ENCODE results near the gene RFX4.

Gene RFX4

DNA sequence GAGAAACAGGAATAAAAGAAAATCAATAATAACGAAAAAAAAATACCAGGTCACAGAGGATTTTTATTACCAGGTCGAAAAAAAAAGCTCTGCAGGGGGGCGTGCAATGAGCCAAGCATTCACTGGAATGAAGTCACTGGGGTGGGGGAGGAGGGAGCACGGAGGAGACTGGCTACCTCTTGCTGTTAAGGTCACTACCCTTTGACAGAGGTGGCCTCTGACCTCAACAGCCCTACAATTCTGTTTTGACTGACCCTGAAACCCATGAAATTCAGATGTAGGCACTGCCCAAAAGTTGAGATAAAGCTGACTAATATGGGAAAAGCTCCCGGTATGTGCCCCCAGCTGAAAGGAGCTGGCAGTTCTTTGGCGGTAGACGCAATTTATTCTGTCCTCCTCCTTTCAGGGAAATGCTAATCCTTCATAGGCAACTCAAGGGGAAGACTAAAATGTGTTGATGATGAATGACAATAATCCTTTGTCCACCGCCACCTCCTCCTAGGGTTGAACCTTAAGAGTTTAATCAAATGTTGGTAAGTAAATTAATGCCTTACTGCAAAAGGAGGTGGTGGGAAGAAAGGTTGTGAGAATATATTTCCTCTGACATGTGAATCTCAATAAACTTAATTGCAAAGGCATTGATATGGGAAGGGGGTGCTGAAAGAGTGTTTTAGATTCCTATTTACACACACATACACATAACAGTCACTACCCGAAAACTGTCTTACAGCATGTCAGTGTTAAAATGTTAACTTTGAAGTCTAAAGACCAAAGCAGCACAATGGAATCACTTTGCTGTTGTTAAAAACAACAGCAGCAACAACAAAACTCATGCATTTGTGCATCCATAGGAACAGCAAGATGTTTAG is 185.4 kb downstream of the RFX4 start:
- no peak for DNase-seq

DNA sequence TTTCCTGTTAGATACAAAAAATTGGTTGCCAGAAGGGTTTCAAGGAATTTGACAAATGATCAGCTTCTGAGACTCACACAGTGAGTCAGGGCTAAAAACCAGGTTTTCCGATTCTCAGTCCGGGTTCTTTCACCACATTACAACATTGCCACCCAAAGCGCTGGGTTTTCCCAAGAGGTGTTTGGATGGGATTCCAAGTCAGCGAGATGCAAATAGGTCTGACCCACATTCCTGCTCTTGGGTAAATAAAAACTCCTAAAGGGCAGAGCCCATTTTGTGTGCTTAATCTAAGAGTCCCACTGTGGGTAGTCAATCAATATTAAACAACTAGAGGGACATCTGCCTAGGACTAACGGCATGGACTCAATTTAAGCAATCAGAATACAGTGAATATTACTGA is 186.3 kb downstream of the RFX4 start:
- no peak for DNase-seq

DNA sequence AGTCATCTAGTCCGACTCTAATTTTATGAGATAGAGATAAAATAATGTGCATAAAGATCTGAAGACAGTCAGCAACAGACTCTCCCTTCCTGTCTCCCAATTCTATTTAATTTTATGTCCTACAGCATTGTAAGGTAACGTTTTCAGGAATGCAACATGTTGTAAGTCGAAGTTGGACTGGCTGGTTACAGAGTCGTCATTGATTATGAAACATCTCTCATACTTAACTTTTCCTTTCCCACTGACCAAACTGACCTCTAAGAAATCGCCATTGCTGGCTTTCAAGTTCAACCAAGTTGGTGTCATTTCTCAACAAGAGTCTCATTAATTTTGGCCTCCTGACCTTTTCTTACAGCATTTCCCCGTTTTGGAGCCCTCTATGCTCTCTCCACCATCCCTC is 186.7 kb downstream of the RFX4 start:
- no peak for DNase-seq

DNA sequence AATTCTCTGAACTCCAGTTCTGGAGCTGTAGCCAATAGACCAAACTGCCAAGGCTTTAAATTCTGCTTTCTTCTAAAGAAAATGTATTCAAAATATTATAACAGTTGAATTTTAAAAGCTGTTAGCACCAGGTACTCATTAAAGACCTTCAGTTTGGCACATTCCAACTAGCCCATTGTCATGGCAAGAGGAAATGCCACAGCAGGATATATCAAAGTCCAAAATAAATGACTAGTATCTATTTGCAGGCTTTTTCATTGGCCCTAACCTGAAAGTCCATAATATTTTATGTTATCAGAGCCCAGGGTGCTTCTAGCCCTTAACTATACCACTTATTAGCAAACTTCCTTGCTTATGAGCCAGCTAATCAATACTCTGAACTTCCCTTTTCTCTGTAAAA is 188.6 kb downstream of the RFX4 start:
- DNase-seq = no peak

DNA sequence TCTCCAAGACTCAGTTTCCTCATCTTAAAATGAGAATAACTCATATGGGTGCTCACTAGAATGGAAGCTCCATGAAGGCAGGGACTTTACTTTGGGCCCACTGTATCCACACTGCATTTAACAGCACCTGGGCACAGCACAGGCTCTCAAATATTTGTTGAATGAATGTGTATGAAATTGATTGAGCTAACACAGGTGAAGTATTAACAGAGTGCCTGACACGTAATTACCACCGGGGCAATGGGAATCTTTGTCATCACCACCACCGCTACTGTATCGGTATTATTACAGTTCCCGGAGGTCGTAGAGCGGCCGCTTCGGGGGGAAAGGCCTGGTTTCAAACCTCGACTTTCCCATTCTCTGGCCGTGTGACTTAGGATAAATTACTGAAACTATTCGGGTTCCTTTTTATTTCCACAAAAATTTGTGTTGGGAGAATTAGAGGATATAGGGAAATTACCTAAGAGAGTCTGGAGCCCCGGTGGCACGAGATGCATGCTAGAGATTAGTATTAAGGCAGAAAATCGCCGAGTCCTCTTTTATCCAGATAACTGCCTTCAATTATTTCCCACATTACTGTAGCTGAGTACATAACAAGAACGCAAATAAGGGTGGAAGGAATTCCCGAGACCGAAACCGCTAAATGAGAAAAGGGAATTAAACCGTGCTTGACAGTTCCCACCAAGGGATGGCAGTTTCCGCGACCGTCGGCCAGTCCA is 190.6 kb downstream of the RFX4 start:
- no peak for DNase-seq

DNA sequence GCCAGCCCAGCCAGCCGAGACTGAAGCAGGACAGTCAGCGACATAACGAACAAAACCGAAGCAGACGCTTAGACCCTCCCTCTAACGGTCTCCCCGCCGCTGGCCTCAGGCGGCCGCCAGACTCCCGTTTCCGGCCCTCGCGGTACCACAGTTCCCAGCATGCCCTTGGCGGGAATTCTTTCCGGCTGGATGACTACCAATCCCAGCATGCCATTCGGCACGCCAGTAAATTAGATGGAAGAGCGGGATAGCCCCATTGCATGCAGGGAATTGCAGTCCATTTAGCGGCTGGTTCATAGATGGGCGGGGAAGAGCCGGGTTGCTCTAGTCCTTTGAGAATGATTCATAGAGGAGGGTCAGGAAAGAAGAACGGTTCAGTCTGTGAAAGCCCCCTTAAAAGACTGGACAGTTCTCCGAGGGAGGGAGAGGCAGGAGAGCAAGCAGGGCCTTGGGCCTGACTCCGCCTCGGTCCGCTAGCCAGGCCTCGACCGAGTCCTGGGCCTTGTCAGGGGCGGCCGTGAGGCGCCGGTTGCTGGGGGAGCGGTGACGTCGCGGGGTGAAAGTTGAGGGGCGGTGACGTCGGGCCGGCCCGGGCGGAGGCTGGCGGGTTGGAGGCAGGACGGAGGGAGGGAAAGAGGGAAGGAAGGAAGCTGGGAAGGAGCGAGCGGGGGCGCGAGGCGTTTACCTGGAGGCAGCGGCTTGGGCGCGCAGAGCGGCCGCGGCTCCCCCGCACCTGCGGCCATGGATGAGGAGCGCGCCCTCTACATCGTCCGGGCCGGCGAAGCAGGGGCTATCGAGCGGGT is 191.4 kb downstream of the RFX4 start, which contains the start of gene RIC8B:
Gene RIC8B, plus strand, starts transcription at position 678 of the 803 bp plus-strand sequence. Its CDS starts 64 bp downstream, at position 742.
- DNase-seq = peak; percentile 94 to 99

DNA sequence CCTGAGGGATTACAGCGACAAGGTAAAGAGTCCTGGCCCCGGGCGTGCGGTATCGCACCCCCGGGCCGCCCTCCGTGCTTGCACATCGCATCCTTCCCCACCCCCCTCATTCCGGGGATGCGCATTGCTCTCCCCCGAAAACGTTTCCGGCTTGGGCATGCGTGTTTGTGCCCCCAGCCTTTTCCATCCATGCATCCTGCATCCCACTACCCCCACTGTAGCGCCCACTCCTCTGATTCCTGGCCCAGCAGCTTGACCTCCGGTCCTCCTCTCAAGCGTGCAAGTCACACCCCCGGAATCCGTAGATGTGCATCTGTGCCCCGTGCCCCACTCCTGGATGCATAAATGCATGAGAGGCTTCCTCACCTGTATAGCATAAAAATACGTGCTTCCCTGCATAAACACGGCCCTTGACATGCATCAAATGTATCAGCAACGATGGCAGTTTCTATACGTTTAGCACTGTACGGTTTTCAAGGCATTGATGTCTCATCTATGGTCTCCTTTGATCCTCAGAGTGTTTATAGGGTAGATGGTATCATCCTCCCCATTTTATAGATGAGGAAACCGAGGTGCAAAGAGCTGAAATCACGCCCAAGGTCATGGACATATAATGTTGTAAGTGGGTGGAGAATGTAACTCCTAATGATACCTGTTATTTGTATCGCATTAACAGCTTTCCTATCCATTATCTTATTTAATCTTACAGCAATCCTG is 192.2 kb downstream of the RFX4 start:
- DNase-seq = no peak

DNA sequence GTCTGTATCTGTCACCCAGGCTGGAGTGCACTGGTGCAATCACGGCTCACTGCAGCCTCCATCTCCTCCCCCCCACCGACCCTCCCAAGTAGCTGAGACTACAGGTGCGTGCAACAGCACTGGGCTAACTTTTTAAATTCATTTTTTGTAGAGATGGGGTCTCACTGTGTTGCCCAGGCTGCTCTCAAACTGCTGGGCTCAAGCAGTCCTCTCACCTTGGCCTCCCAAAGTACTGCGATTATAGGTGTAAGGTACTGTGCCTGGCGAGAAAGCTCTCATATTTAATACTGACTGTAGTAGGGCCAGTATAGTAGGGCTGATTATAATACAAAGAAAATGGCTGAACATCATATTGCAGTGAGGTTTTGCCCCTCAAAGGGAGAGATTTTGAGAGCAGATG is 194.1 kb downstream of the RFX4 start:
- no peak for DNase-seq

DNA sequence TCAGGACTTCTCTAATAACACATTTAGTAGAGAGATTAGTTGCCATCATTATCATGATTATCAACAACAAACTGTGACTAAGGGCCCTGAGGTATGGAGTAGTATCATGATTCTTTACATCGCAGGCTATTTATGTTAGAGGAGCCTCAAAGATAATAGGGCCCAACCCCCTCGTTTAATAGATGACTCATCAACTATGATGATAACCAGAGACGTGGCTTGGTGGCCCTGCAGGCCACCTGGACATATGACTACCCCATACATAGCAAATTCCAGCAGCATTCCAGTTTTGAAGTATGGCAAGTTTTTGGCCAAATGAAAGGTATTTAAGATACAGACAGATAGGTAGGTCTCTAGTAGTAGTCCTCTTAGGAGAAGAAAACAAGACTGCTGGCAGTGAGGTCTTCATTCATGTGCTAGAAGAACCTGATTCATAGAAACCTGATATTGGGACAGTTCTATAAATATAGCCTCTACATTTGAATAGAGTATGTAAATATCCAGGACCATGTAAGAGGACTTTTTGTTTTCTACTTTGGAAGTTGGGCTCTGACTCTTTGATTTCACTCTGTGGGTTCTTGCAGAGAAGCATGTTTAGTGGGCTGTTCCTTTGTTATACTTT is 197.3 kb downstream of the RFX4 start:
- DNase-seq = no peak

DNA sequence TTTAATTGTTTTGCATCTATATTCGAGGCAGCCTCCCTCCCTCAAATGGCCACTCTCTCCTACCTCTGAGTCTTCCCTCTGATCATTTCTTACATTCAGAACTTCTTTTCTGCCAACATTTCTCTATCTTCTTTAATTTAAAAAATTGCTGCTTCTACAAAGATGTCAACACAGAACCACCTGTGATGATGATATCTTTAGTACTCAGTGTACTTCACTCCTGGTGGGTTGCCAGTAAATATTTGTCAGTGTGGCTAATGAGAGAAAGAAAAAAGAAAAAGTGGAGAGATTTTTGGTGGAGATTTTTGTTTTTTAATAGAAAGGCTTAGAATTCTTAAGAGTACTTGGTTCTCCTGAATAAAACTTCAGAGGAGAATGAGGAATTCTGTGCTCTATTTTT is 199.8 kb downstream of the RFX4 start:
- DNase-seq = no peak

DNA sequence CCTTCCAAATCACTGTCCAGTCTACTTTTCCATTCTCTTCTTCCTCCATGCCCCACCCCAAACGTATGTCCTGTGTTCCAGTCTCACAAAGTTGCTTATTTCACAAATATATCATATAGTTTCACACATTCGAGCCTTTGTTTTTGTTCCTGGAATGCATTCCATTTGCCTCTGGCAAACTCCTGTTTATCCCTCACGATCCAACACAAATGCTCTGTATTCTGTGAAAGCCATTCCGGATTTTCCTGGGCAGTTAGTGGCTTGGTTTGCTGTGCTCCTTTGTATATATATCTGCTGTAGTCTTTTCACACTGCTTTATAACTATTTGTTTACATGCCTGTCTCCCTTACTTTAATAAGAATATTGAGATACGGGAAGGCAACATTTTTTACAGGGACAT is 200.7 kb downstream of the RFX4 start:
- no peak for DNase-seq

DNA sequence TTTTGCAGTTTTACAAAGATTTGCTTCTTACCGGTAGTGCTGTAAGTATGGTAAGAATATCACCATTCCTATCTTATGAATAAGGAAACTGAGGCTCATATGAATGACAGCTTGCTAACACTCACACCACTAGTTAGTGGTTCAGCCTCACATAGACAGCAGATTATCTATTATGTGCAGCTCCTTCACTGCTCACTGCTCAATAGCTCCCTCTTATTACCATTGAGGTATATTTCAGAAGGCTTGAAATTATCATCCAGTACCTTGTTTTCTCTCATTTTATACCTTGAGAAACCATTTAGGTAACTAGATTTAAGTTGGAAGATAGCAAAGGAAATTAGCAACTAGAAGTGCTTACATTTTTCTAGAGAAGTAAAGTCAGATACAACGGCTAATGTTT is 207.2 kb downstream of the RFX4 start:
- DNase-seq = no peak

DNA sequence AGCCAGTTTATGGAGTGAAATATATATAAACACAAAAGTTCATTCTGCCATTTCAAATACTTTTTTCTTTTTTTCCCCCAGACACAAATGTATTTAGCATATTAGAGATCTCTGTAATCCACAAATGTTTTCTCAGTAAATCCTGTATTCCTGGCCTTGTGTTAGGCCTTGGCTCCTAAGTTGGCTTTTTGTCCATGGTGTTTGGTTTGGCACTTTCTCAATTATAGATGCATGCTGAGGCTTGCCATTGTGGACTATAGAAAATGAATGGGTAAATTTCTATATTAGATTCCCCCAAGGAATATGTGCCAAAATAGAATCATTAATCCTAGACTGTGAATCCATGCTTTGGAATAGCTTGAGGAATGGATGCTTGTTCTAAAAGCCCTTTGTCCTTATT is 208.7 kb downstream of the RFX4 start:
- no peak for DNase-seq

DNA sequence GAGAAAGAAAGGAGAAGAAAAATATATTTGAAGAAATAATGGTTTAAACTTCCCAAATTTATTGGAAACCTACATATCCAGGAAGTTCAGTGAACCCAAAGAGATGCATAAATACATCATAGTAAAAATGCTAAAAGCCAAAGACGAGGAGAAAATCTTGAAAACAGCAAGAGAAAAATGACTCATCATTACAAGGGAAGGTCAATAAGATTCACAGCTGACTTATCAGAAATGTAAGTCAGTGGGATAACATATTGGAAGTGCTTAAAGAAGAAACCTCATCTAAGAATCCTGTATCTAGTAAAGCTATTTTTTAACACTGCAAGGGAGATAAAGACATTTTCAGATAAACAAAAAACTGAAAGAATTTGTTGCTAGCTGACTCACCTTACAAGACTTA is 211.6 kb downstream of the RFX4 start:
- DNase-seq = no peak

DNA sequence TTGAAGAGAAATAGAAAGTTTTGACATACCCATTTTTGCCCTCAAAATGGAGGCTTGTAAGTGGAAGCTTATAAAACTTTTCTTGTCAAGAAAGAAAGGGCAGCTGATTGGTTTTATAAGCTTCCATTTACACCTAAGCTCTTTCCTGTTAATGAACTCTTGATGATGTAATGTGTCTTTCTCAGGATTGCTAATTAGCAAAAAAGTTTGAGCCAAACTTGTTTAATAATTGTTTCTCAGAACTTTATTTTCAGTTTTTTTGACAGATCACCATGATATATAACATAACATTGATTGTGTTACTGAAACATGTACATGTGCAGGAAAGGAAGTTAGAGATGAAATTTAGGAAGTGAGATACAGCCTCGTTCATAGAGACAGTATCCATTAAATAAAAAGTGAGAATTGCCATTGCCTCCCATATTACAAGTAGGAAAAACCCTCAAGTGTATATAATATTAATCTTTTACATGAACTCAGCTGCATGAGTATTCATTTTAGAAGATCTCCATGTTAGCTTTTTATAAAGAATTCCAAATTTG is 218.4 kb downstream of the RFX4 start:
- no peak for DNase-seq

DNA sequence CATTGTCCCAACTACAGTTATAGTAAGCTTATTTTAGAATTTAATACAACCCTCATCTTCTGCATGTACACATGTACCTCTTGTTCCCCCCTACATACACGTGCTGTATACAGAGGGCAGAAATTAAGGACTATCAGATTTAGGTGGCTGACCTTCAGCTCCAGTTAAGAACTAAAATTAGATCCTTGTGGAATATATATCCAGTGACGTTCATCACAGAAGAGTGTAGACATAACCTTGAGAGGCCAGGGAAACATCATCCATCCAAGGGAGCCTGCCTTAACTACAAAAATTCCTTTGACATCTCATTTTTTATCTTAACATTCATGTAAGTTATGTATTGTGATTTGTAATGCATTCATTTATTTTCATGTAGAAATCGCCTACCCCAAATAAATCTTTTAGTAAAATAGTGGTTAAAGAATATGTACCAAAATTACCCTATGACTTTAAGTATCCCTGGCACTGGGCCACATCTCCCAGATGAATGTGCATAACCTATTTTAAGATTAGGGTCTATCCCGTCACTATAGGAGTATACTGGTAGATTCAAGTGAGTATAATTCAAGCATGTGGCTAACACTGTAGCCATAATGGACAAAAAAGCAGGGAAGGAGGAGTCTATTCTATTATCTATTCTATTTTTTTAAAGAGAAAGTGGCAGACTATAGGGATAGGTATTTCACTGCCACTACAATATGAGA is 219.2 kb downstream of the RFX4 start:
- DNase-seq = no peak

DNA sequence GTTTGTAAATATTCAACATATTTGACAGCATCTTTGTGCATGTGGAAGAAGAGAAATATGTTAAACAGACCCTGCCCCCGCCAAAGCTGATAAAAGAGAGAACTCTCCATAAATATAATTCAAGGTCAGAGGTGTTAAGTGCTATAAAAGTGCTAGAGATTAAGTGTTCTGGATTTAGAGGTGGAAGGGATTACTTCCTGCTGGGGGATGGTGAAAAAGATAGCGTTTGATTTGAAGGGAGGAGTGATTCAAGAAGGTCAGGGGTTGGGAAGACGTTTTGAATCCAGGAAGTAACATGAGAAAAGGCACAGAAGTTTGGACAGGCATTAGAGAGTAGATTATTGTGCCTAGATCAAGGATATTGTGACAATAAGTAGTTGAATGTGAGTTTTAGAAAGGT is 221.9 kb downstream of the RFX4 start:
- DNase-seq = no peak

Data from SW 1271 (cell line).